ENCODE data around the gene PDE8B.

DNA sequence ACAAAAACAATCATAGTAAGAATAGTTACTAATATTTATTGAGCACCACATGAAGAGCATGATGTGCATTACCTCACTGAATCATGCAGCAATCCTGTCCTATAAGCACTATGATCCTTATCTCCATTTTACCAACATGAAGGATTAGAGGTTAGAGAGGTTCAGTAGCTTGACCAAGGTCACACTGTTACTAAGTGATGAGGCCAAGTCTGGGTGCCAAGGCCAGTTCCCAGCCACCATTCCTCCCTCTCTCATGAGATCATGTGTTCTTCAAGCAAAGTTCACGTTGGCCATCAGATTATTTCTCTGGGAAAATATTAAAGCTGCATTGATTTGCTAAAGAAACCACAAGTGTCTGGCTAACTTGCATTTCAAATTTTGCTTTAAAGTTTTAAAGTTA is 31.0 kb downstream of the PDE8B start:
- no peak for TF ChIP-seq ZNF274 (IDR thresholded peaks at IDR 0.05; ENCODE audit: low read depth, low read length)
- no peak for TF ChIP-seq YY1 (IDR thresholded peaks at IDR 0.05; ENCODE audit: insufficient read depth, insufficient read length)
- no peak for TF ChIP-seq SUZ12 (IDR thresholded peaks at IDR 0.05; ENCODE audit: extremely low read depth, insufficient read depth, insufficient read length)

Measured in NT2/D1 (cell line).